Measurements from ENCODE around the gene NR6A1. TPM values are rescaled to one million over a fixed set of nuclear protein-coding genes. Genes with fewer than 3 reads are reported as not detected.

The NR6A1 gene
- total RNA-seq, 1 donor, result 0.36 TPM

DNA sequence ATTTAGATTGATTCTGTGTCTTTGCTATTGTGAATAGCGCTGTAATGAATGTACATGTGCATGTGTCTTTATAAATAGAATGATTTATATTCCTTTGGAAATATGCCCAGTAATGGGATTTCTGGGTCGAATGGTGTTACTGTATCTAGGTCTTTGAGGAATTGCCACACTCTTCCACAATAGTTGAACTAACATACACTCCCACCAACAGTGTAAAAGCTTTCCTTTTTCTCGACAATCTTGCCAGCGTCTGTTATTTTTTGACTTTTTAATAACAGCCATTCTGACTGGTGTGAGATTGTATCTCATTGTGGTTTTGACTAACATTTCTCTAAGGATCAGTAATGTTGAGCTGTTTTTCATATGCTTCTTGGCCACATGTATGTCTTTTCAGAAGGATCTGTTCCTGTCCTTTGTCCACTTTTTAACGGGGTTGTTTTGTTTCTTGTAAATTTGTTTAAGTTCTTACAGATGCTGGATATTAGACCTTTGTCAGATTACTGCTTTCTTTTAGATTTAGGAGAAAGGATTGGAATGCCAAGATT is 139.0 kb downstream of the NR6A1 start:
- peak overlapping the region; percentile 26 for H3K27ac ChIP-seq (ENCODE audit: low read depth, low read length)
- peaks cover 8% of the 10 kb centered on the region for H3K27me3 ChIP-seq (ENCODE audit: insufficient read depth, low read length)
- H4K20me1 ChIP-seq (ENCODE audit: insufficient read depth, low read length), result no peaks in the 10 kb centered on the region
- peak overlapping the region; percentile 65 for H3K4me2 ChIP-seq (ENCODE audit: insufficient read depth, low read length)
- H2AFZ ChIP-seq (ENCODE audit: low read length), result no peak overlapping the region
- TF ChIP-seq, protein P1, sequence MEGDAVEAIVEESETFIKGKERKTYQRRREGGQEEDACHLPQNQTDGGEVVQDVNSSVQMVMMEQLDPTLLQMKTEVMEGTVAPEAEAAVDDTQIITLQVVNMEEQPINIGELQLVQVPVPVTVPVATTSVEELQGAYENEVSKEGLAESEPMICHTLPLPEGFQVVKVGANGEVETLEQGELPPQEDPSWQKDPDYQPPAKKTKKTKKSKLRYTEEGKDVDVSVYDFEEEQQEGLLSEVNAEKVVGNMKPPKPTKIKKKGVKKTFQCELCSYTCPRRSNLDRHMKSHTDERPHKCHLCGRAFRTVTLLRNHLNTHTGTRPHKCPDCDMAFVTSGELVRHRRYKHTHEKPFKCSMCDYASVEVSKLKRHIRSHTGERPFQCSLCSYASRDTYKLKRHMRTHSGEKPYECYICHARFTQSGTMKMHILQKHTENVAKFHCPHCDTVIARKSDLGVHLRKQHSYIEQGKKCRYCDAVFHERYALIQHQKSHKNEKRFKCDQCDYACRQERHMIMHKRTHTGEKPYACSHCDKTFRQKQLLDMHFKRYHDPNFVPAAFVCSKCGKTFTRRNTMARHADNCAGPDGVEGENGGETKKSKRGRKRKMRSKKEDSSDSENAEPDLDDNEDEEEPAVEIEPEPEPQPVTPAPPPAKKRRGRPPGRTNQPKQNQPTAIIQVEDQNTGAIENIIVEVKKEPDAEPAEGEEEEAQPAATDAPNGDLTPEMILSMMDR (IDR thresholded peaks at IDR 0.05; ENCODE audit: extremely low read depth, low read depth, low read length), result no peak
- no peak overlapping the region for H3K4me3 ChIP-seq (ENCODE audit: insufficient read depth, low read length)
- H3K9me3 ChIP-seq (ENCODE audit: low read depth, low read length), result no peaks in the 10 kb centered on the region
- DNase-seq (ENCODE audit: insufficient read length, low spot score, missing footprints), result no peak
- H3K36me3 ChIP-seq (ENCODE audit: insufficient read depth, low read length), result no peaks in the 10 kb centered on the region
- H3K79me2 ChIP-seq (ENCODE audit: insufficient read depth, low read length), result no peaks in the 10 kb centered on the region
- peaks cover 16% of the 10 kb centered on the region for H3K4me1 ChIP-seq (ENCODE audit: insufficient read depth, low read length)

DNA sequence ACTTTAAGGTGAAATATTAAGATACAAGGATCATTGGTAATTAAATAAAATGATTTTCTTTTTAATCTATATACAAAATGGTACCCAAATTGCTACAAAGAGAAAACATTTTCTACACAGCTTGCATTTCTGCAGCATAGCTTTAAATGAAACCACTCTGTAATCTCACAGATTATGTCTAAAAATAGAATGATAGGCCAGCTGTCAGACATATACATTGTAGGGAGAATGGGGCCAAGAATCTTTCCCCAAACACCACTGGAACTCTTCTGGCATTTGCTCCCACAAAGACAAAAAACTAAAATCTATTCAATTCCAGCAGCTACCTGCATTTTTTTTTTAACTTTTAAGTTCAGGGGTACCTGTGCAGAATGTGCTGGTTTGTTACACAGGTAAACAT is 139.8 kb downstream of the NR6A1 start:
- Histone ChIP-seq H4K20me1 (ENCODE audit: insufficient read depth, low read length) (no peaks in the 10 kb centered on the region), H3K9me3 (ENCODE audit: low read depth, low read length) (no peaks in the 10 kb centered on the region)

DNA sequence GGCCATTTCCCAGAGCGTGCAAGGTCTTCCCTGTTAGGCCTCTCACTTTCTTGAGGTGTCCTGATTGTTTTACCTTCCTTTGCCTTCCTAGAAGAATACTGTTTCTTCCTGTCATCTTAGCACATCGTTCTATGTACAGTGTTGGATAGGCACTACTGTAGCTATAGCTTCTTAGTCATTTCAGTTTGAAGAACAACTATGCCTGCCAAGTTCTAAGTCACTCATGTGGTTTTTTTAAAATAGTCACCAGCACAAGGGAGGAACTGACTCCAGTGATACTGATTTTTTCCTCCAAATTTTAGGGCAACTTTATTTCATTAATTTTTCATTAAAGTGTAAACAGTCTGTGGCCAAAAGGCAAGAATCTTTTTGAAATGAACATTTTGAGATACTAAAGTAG is 141.5 kb downstream of the NR6A1 start:
- Histone ChIP-seq H3K36me3 (ENCODE audit: insufficient read depth, low read length) (no peaks in the 10 kb centered on the region), H3K4me2 (ENCODE audit: insufficient read depth, low read length) (peak overlapping the region; percentile 18), H2AFZ (ENCODE audit: low read length) (no peak overlapping the region), H3K4me3 (ENCODE audit: insufficient read depth, low read length) (no peak overlapping the region), H3K9me3 (ENCODE audit: low read depth, low read length) (no peaks in the 10 kb centered on the region), H3K79me2 (ENCODE audit: insufficient read depth, low read length) (no peaks in the 10 kb centered on the region), H3K27ac (ENCODE audit: low read depth, low read length) (no peak overlapping the region), H3K27me3 (ENCODE audit: insufficient read depth, low read length) (no peaks in the 10 kb centered on the region), H4K20me1 (ENCODE audit: insufficient read depth, low read length) (no peaks in the 10 kb centered on the region), H3K4me1 (ENCODE audit: insufficient read depth, low read length) (peaks cover 16% of the 10 kb centered on the region)
- TF ChIP-seq, protein P1 (IDR thresholded peaks at IDR 0.05; ENCODE audit: extremely low read depth, low read depth, low read length), result no peak
- DNase-seq (ENCODE audit: insufficient read length, low spot score, missing footprints), result peak; percentile 86

More for the DNA sequence above, 139.8 kb downstream of the NR6A1 start:
- peaks cover 16% of the 10 kb centered on the region for H3K4me1 ChIP-seq (ENCODE audit: insufficient read depth, low read length)
- H3K36me3 ChIP-seq (ENCODE audit: insufficient read depth, low read length), result no peaks in the 10 kb centered on the region
- no peaks in the 10 kb centered on the region for H3K79me2 ChIP-seq (ENCODE audit: insufficient read depth, low read length)
- peaks cover 8% of the 10 kb centered on the region for H3K27me3 ChIP-seq (ENCODE audit: insufficient read depth, low read length)
- no peak overlapping the region for H2AFZ ChIP-seq (ENCODE audit: low read length)
- no peak overlapping the region for H3K4me3 ChIP-seq (ENCODE audit: insufficient read depth, low read length)
- no peak overlapping the region for H3K27ac ChIP-seq (ENCODE audit: low read depth, low read length)
- TF ChIP-seq, protein P1 (IDR thresholded peaks at IDR 0.05; ENCODE audit: extremely low read depth, low read depth, low read length), result no peak
- no peak for DNase-seq (ENCODE audit: insufficient read length, low spot score, missing footprints)
- H3K4me2 ChIP-seq (ENCODE audit: insufficient read depth, low read length), result no peak overlapping the region

DNA sequence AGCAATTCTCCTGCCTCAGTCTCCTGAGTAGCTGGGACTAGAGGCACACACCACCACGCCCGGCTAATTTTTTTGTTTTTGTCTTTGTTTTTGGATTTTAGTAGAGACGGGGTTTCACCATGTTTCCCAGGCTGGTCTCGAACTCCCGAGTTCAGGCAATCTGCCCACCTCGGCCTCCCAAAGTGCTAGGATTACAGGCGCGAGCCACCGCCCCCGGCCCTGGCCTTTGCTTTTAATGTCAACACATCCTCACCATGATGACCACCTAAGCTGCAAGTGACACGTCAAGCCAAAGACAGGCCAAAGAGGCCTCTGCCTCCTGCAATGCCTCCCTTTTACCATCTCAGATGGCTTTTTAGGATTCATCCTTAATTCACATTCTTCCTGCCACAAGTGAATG is 142.4 kb downstream of the NR6A1 start:
- Histone ChIP-seq H3K27me3 (ENCODE audit: insufficient read depth, low read length) (no peaks in the 10 kb centered on the region), H3K79me2 (ENCODE audit: insufficient read depth, low read length) (no peaks in the 10 kb centered on the region), H3K9me3 (ENCODE audit: low read depth, low read length) (no peaks in the 10 kb centered on the region), H3K27ac (ENCODE audit: low read depth, low read length) (no peak overlapping the region), H3K36me3 (ENCODE audit: insufficient read depth, low read length) (no peaks in the 10 kb centered on the region), H3K4me1 (ENCODE audit: insufficient read depth, low read length) (peaks cover 16% of the 10 kb centered on the region), H3K4me2 (ENCODE audit: insufficient read depth, low read length) (no peak overlapping the region), H4K20me1 (ENCODE audit: insufficient read depth, low read length) (no peaks in the 10 kb centered on the region), H3K4me3 (ENCODE audit: insufficient read depth, low read length) (no peak overlapping the region), H2AFZ (ENCODE audit: low read length) (no peak overlapping the region)
- TF ChIP-seq, protein P1 (IDR thresholded peaks at IDR 0.05; ENCODE audit: extremely low read depth, low read depth, low read length), result no peak
- DNase-seq (ENCODE audit: insufficient read length, low spot score, missing footprints), result no peak

Measured in osteoblast (primary cell).